BLaER1 treated with 17β-estradiol and CSF1 and Interleukin-3, amounts not matched to agents 10 nM and 100 nM (cell line): ENCODE results near the gene COX5A.
"Not testable (repeated sequence)": the region's sequence is repeated elsewhere in the genome, so short reads cannot be mapped to it uniquely, and the experiment has no call there.

ENCODE experiments used
- H3K27ac ChIP-seq, 11 experiments: shearing (Covaris generic); formaldehyde crosslinking; 2 replicates each; pipeline ENCODE4 v1.8.1; 2022
- H3K27me3 ChIP-seq, 11 experiments: shearing (Covaris generic); formaldehyde crosslinking; 2 replicates each; pipeline ENCODE4 v1.8.1; 2022
- H3K36me3 ChIP-seq, 11 experiments: shearing (Covaris generic); formaldehyde crosslinking; 2 replicates each; pipeline ENCODE4 v1.8.1; 2022
- H3K4me1 ChIP-seq, 10 experiments: shearing (Covaris generic); formaldehyde crosslinking; 2 replicates each; pipeline ENCODE4 v1.8.1; 2022
- H3K4me2 ChIP-seq, 11 experiments: shearing (Covaris generic); formaldehyde crosslinking; 2 replicates each; pipeline ENCODE4 v1.8.1; 2022
- H3K4me3 ChIP-seq, 10 experiments: shearing (Covaris generic); formaldehyde crosslinking; 2 replicates each; pipeline ENCODE4 v1.8.1; 2022
- H3K9ac ChIP-seq, 11 experiments: shearing (Covaris generic); formaldehyde crosslinking; 2 replicates each; pipeline ENCODE4 v1.8.1; 2022
- H3K9me3 ChIP-seq, 11 experiments: shearing (Covaris generic); formaldehyde crosslinking; replicated peaks in 1 of 11; 2 replicates each; pipeline ENCODE4 v1.8.1; 2022
- H4K20me1 ChIP-seq, 11 experiments: shearing (Covaris generic); formaldehyde crosslinking; 2 replicates each; pipeline ENCODE4 v1.8.1; 2022
- Cebpa-rat ChIP-seq, 11 experiments: shearing (Covaris generic); IDR thresholded peaks; 2 replicates each; pipeline ENCODE4 v1.8.1; 2022

The COX5A gene

GRCh38 chr15:74950078-74950908 is 12.4 kb upstream of the COX5A start:
- Histone ChIP-seq H3K4me2 (no peak overlapping the region), H3K27me3 (peaks cover 5 to 16% (median 13%) of the 10 kb centered on the region in 11 experiments), H3K9ac (no peak overlapping the region), H3K4me1 (peaks cover 7 to 15% (median 12%) of the 10 kb centered on the region in 10 experiments; a peak in 12 of 20 replicates), H4K20me1 (peaks cover 0 to 14% (median 6%) of the 10 kb centered on the region in 11 experiments; a peak in 3 of 22 replicates), H3K36me3 (no peaks in the 10 kb centered on the region), H3K9me3 (no peaks in the 10 kb centered on the region), H3K27ac (no peak overlapping the region), H3K4me3 (no peak overlapping the region)
- TF ChIP-seq Cebpa-rat (IDR thresholded peaks at IDR 0.05) = 0 out of 22 replicates have a peak, but pooled peaks of 2 of the 11 experiments have one; percentile 15 to 28

DNA sequence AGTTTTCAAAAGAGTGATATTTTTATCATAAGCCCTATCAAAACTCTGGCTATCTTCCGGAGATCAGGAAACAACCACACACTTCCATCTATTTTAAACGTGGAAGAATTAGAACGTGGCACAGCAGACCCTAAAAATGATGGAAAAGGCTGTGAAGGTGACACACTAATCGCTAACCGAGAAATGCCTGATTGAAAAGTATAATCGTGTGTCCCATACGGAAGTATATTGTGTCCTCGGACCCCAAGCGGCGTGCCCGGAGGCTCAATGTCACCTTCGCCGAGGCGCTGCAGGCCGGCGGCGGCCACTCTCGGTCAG is 642 bp downstream of the COX5A start:
- peak overlapping the region; percentile 71 to 96 (median 84) for H3K4me2 ChIP-seq
- H3K27me3 ChIP-seq = no peaks in the 10 kb centered on the region
- peaks cover 40 to 56% (median 48%) of the 10 kb centered on the region in 11 experiments for H4K20me1 ChIP-seq
- H3K36me3 ChIP-seq = peaks cover 11 to 40% (median 31%) of the 10 kb centered on the region in 11 experiments; a peak in 19 of 22 replicates
- peak overlapping the region; percentile 89 to 99 (median 96) for H3K27ac ChIP-seq
- no peak for TF ChIP-seq Cebpa-rat (IDR thresholded peaks at IDR 0.05)
- H3K4me1 ChIP-seq = peaks cover 27 to 40% (median 34%) of the 10 kb centered on the region in 10 experiments
- H3K9me3 ChIP-seq = no peaks in the 10 kb centered on the region
- H3K9ac ChIP-seq = peak overlapping the region; percentile 93 to 100 (median 97)
- H3K4me3 ChIP-seq = peak overlapping the region; percentile 85 to 100 (median 97)

DNA sequence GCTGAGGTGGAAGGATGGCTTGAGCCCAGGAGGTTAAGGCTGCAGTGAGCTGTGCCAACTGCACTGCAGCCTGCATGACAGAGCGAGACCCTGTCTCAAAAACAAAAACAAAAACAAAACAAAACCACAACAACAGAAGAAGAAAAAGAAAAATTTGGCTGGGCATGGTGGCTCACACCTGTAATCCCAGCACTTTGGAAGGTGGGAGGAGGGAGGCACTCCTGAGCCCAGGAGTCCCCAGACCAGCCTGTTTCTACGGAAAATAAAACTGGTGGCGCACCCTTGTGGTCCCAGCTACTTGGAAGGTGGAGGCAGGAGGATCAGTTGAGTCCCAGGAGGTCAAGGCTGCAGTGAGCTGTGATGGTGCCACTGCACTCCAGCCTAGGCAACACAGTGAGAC is 2.7 kb downstream of the COX5A start:
- H3K27me3 ChIP-seq, H3K27ac ChIP-seq, H3K9me3 ChIP-seq: not testable (repeated sequence)
- Histone ChIP-seq H3K4me2 (peak overlapping the region; percentile 29 to 96 (median 84)), H4K20me1 (peaks cover 57 to 77% (median 69%) of the 10 kb centered on the region in 11 experiments), H3K36me3 (peaks cover 27 to 61% (median 52%) of the 10 kb centered on the region in 11 experiments), H3K9ac (peak overlapping the region in 5 of 11 experiments; percentile 28 to 99 (median 67); a peak in 8 of 22 replicates), H3K4me3 (0 out of 20 replicates have a peak overlapping the region, but pooled peaks of 2 of the 10 experiments have one; percentile 96 to 99), H3K4me1 (peaks cover 27 to 40% (median 34%) of the 10 kb centered on the region in 10 experiments)

DNA sequence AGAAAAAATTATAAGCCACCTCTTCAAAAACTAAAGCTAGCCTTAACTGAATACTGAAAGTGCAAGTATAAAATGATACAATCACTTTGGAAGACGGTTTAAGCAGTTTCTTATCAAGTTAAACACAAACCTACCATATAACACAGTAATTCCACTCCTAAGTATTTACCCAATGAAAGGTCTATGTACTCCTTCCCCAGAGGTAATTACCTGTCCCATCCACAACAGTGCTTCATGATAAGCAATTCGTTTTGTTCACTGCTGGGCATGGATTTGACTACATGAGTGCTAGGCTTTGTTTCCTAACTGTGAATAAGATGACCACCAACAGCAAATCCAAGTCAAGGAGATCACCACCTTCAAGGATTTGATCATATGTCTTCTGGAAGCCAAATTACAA is 4.3 kb downstream of the COX5A start:
- Histone ChIP-seq H3K9me3 (no peaks in the 10 kb centered on the region), H3K9ac (peak overlapping the region in 3 of 11 experiments; percentile 17 to 45 (median 41); a peak in 2 of 22 replicates), H3K4me3 (no peak overlapping the region), H3K4me1 (peaks cover 27 to 38% (median 34%) of the 10 kb centered on the region in 10 experiments), H3K27ac (no peak overlapping the region), H3K27me3 (no peaks in the 10 kb centered on the region), H4K20me1 (peaks cover 74 to 93% (median 81%) of the 10 kb centered on the region in 11 experiments), H3K36me3 (peaks cover 43 to 77% (median 68%) of the 10 kb centered on the region in 11 experiments), H3K4me2 (peak overlapping the region in 7 of 11 experiments; percentile 3 to 93 (median 72); a peak in 6 of 22 replicates)
- TF ChIP-seq Cebpa-rat (IDR thresholded peaks at IDR 0.05) = no peak

GRCh38 chr15:74928771-74929198 is 9.1 kb downstream of the COX5A start:
- Histone ChIP-seq H4K20me1 (peaks cover 65 to 100% (median 95%) of the 10 kb centered on the region in 11 experiments), H3K9me3 (no peaks in the 10 kb centered on the region), H3K27ac (no peak overlapping the region), H3K9ac (no peak overlapping the region), H3K36me3 (peaks cover 82 to 100% (median 96%) of the 10 kb centered on the region in 11 experiments), H3K4me3 (no peak overlapping the region), H3K4me1 (peaks cover 0 to 5% (median 2%) of the 10 kb centered on the region in 10 experiments; a peak in 9 of 20 replicates), H3K27me3 (no peaks in the 10 kb centered on the region), H3K4me2 (no peak overlapping the region)
- TF ChIP-seq Cebpa-rat (IDR thresholded peaks at IDR 0.05) = no peak

DNA sequence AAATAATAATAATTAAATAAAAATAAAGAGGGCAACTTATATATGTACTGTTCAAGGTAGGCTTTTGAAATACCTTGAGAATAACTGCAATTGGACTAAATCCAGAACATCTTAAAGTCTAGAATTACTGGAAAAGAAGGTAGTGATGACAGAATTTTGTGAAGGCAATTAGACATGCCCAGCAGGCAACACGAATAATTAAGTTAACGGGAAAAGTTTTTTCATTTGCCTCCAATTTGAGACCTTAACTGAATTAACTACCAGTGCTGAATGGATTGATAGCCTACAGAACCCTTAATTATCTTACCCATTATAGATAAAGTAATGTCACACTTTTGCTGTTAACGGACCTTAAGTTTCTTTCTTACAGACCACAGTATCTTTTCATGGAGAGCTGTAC is 13.3 kb downstream of the COX5A start:
- peaks cover 0 to 7% (median 0%) of the 10 kb centered on the region in 10 experiments; a peak in 6 of 20 replicates for H3K4me1 ChIP-seq
- H3K9ac ChIP-seq = no peak overlapping the region
- no peak for TF ChIP-seq Cebpa-rat (IDR thresholded peaks at IDR 0.05)
- H3K36me3 ChIP-seq = peaks cover 96 to 100% (median 99%) of the 10 kb centered on the region in 11 experiments
- no peaks in the 10 kb centered on the region for H3K27me3 ChIP-seq
- H3K27ac ChIP-seq = no peak overlapping the region
- no peaks in the 10 kb centered on the region for H3K9me3 ChIP-seq
- no peak overlapping the region for H3K4me3 ChIP-seq
- H4K20me1 ChIP-seq = peaks cover 36 to 98% (median 84%) of the 10 kb centered on the region in 11 experiments; a peak in 21 of 22 replicates
- no peak overlapping the region for H3K4me2 ChIP-seq

- no peak overlapping the region for H3K4me3 ChIP-seq
- peaks cover 0 to 7% (median 0%) of the 10 kb centered on the region in 10 experiments; a peak in 6 of 20 replicates for H3K4me1 ChIP-seq
- H3K27me3 ChIP-seq = no peaks in the 10 kb centered on the region
- peak overlapping the region in 1 of 11 experiments; percentile 6; a peak in 1 of 22 replicates for H3K9ac ChIP-seq
- no peak for TF ChIP-seq Cebpa-rat (IDR thresholded peaks at IDR 0.05)
- peaks cover 98 to 100% (median 100%) of the 10 kb centered on the region in 11 experiments for H3K36me3 ChIP-seq
- H4K20me1 ChIP-seq = peaks cover 5 to 83% (median 59%) of the 10 kb centered on the region in 11 experiments; a peak in 20 of 22 replicates
- H3K9me3 ChIP-seq = no peaks in the 10 kb centered on the region
- peak overlapping the region in 2 of 11 experiments; percentile 13 to 20; a peak in 2 of 22 replicates for H3K4me2 ChIP-seq
- H3K27ac ChIP-seq = peak overlapping the region in 1 of 11 experiments; percentile 32; a peak in 1 of 22 replicates
Measured at GRCh38 chr15:74920456-74920855, 17.4 kb downstream of the COX5A start.

GRCh38 chr15:74917676-74918075 is 20.2 kb downstream of the COX5A start:
- no peak overlapping the region for H3K4me3 ChIP-seq
- no peak for TF ChIP-seq Cebpa-rat (IDR thresholded peaks at IDR 0.05)
- H3K9ac ChIP-seq = no peak overlapping the region
- H3K27me3 ChIP-seq = no peaks in the 10 kb centered on the region
- no peak overlapping the region for H3K27ac ChIP-seq
- peaks cover 0 to 7% (median 0%) of the 10 kb centered on the region in 10 experiments; a peak in 6 of 20 replicates for H3K4me1 ChIP-seq
- H4K20me1 ChIP-seq = peaks cover 5 to 55% (median 34%) of the 10 kb centered on the region in 11 experiments; a peak in 14 of 22 replicates
- no peak overlapping the region for H3K4me2 ChIP-seq
- no peaks in the 10 kb centered on the region for H3K9me3 ChIP-seq
- H3K36me3 ChIP-seq = peaks cover 97 to 100% (median 99%) of the 10 kb centered on the region in 11 experiments

DNA sequence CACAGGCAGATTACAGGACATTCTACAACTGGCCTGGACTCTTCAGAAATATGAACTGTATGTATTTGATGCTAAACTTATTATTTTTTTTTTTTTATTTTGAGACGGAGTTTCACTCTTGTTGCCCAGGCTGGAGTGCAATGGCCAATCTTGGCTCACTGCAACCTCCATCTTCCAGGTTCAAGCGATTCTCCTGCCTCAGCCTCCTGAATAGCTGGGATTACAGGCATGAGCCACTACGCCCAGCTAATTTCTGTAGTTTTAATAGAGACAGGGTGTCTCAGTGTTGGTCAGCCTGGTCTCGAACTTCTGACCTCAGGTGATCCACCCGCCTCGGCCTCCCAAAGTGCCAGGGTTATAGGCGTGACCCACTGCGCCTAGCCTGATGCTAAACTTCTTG is 24.1 kb downstream of the COX5A start:
- not testable (repeated sequence) for H3K9me3 ChIP-seq, H3K4me1 ChIP-seq, H3K27me3 ChIP-seq, H3K9ac ChIP-seq, H3K27ac ChIP-seq, H3K4me2 ChIP-seq, H3K4me3 ChIP-seq
- H4K20me1 ChIP-seq = peaks cover 0 to 18% (median 6%) of the 10 kb centered on the region in 11 experiments; a peak in 7 of 22 replicates
- H3K36me3 ChIP-seq = peaks cover 73 to 92% (median 81%) of the 10 kb centered on the region in 11 experiments
